Nephron progenitor cell (in vitro differentiated cells): ENCODE data around the gene PHACTR1.

Experiments used
- DNase-seq: peaks from one replicate; pipeline ENCODE4 v3.0.0; 2021
- H3K27ac Mint-ChIP-seq: 2 replicates; pipeline ENCODE4 v1.8.0; 2021; ENCODE audit warnings: mild to moderate bottlenecking, moderate library complexity, mixed read lengths
- H3K27me3 Mint-ChIP-seq: 2 replicates; pipeline ENCODE4 v1.8.0; 2021; ENCODE audit warnings: mild to moderate bottlenecking, low read depth, mixed read lengths; ENCODE audit not compliant: poor library complexity
- H3K36me3 Mint-ChIP-seq: 2 replicates; pipeline ENCODE4 v1.8.0; 2021; ENCODE audit warnings: low read depth, mixed read lengths
- H3K4me1 Mint-ChIP-seq: 2 replicates; pipeline ENCODE4 v1.8.0; 2021; ENCODE audit warnings: mixed read lengths
- H3K4me3 Mint-ChIP-seq: 2 replicates; pipeline ENCODE4 v1.8.0; 2021; ENCODE audit warnings: mild to moderate bottlenecking, moderate library complexity, mixed read lengths
- H3K9me3 Mint-ChIP-seq: 2 replicates; pipeline ENCODE4 v1.8.0; 2021; ENCODE audit warnings: mild to moderate bottlenecking, moderate library complexity, mixed read lengths
- CTCF ChIP-seq: fragments of 200-600 bp; sonication (generic); IDR thresholded peaks from 2 replicates; pipeline ENCODE4 v1.5.0; 2021; ENCODE audit warnings: antibody characterized with exemption

Gene PHACTR1

DNA sequence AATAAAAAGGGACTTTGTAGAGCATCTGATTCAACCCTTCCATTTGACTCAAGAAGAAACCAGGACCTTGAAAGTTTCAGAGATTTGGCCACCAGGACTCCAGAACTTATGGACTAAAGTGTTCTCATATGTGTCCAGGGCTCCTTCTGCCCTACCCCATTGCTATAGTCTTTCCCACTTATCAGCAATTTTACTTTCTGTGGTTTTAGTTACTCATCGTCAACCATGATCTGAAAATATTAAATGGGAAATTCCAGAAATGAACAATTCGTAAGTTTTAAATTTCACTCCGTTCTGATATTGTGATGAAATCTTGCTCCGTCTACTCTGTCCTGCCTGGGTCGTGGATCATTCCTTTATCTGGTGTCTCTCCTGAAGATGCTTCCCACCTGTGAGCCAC is 259.8 kb downstream of the PHACTR1 start:
- H3K27ac Mint-ChIP-seq: no peak overlapping the region
- TF ChIP-seq CTCF: no peak
- no peaks in the 10 kb centered on the region for H3K27me3 Mint-ChIP-seq
- H3K4me3 Mint-ChIP-seq: no peak overlapping the region
- DNase-seq: no peak
- H3K9me3 Mint-ChIP-seq: peaks cover 4% of the 10 kb centered on the region
- H3K36me3 Mint-ChIP-seq: no peaks in the 10 kb centered on the region
- peaks cover 21% of the 10 kb centered on the region for H3K4me1 Mint-ChIP-seq

DNA sequence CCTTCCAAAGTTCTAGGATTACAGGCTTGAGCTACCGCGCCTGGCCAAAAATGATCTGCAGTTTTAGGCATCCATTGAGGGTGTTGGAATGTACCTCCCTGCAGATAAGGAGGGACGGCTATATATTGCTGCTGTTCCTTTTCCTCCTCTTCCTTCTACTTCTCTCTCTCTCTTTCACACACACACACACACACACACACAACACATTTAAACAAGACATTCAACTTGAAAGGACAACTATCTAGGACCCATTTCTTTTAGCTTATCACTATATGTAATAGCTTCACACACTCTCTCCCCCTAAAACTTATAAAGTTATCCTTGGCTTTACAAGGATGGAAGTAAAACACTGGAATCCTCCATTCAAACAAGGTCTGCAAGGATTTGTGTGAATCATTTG is 260.6 kb downstream of the PHACTR1 start:
- Mint-ChIP-seq H3K27ac (no peak overlapping the region), H3K27me3 (no peaks in the 10 kb centered on the region), H3K4me1 (peaks cover 21% of the 10 kb centered on the region), H3K4me3 (no peak overlapping the region), H3K9me3 (peaks cover 11% of the 10 kb centered on the region), H3K36me3 (no peaks in the 10 kb centered on the region)
- no peak for DNase-seq
- no peak for TF ChIP-seq CTCF

GRCh38 chr6:12977806-12978205 is 261.2 kb downstream of the PHACTR1 start:
- Mint-ChIP-seq H3K36me3 (no peaks in the 10 kb centered on the region), H3K27ac (no peak overlapping the region), H3K4me1 (peaks cover 21% of the 10 kb centered on the region), H3K27me3 (no peaks in the 10 kb centered on the region), H3K4me3 (no peak overlapping the region), H3K9me3 (peaks cover 14% of the 10 kb centered on the region)
- DNase-seq: no peak
- no peak for TF ChIP-seq CTCF

GRCh38 chr6:12980741-12981140 is 264.2 kb downstream of the PHACTR1 start:
- no peak for DNase-seq
- no peak overlapping the region for H3K27ac Mint-ChIP-seq
- H3K4me1 Mint-ChIP-seq: peaks cover 10% of the 10 kb centered on the region
- peaks cover 20% of the 10 kb centered on the region for H3K9me3 Mint-ChIP-seq
- TF ChIP-seq CTCF: no peak
- H3K27me3 Mint-ChIP-seq: no peaks in the 10 kb centered on the region
- H3K4me3 Mint-ChIP-seq: no peak overlapping the region
- no peaks in the 10 kb centered on the region for H3K36me3 Mint-ChIP-seq

DNA sequence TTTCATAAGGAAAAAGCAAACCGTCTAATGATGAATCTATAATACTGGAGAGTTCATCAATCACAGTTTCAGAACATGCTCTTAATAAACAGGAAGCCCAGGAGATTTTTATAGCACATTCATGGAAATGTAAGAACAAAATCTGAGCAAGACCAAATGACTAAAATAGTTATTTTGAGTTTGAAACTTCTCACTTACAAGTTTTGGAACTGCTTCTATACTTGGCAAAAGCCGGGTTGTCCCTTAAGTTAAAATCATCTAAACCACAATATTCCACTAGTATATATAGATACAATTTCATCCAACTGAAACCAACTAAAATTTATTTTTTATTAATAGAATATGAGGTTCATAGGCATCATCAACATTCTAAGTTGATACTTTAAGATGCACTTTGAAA is 268.2 kb downstream of the PHACTR1 start:
- Mint-ChIP-seq H3K4me3 (no peak overlapping the region), H3K27me3 (peaks cover 6% of the 10 kb centered on the region), H3K27ac (no peak overlapping the region), H3K36me3 (no peaks in the 10 kb centered on the region), H3K9me3 (peaks cover 20% of the 10 kb centered on the region), H3K4me1 (no peaks in the 10 kb centered on the region)
- no peak for DNase-seq
- no peak for TF ChIP-seq CTCF

GRCh38 chr6:12987783-12988182 is 271.2 kb downstream of the PHACTR1 start:
- Mint-ChIP-seq H3K4me1 (no peaks in the 10 kb centered on the region), H3K27me3 (peaks cover 13% of the 10 kb centered on the region), H3K9me3 (peaks cover 14% of the 10 kb centered on the region), H3K36me3 (no peaks in the 10 kb centered on the region), H3K27ac (no peak overlapping the region), H3K4me3 (no peak overlapping the region)
- no peak for DNase-seq
- no peak for TF ChIP-seq CTCF
